ENCODE data around the gene MAPK8IP3. TPM values are rescaled to one million over a fixed set of nuclear protein-coding genes. Genes with fewer than 3 reads are reported as not detected.

The MAPK8IP3 gene
- total RNA-seq, 2 experiments from 2014 or later: 290 to 297 TPM

GRCh38 chr16:1790611-1791255, 84.7 kb downstream of the MAPK8IP3 start:
- Mint-ChIP-seq H3K4me1 (ENCODE audit: low read depth) (no peaks in the 10 kb centered on the region), H3K4me3 (no peak overlapping the region), H3K27ac (no peak overlapping the region), H3K9me3 (no peaks in the 10 kb centered on the region), H3K27me3 (no peaks in the 10 kb centered on the region), H3K36me3 (ENCODE audit: low read depth) (peaks cover 7% of the 10 kb centered on the region)
- Histone ChIP-seq H3K9me3 (ENCODE audit: control insufficient read depth in 1 of 2, insufficient read depth in 1 of 2, low read length in 2 of 2) (peaks cover 0 to 6% of the 10 kb centered on the region in 2 experiments), H3K27me3 (ENCODE audit: control insufficient read depth in 1 of 2, insufficient read depth in 2 of 2, low read length in 2 of 2) (no peaks in the 10 kb centered on the region), H3K27ac (ENCODE audit: low read depth in 1 of 2, low read length in 2 of 2) (no peak overlapping the region), H3K4me3 (ENCODE audit: low read length) (no peak overlapping the region), H3K36me3 (ENCODE audit: insufficient read depth, low read length) (peaks cover 37% of the 10 kb centered on the region), H3K4me1 (ENCODE audit: insufficient read depth, low read length) (peaks cover 8% of the 10 kb centered on the region)
- ATAC-seq (ENCODE audit: poor library complexity): no peak
- intact Hi-C loops (cut with DNase I, micrococcal nuclease): no loop called here
- ChIA-PET POLR2A (interaction anchor here (1.4 to 1.5 kb wide), 2 partner anchors 8 to 35 kb away, joined by 3 to 9 read pairs; partner anchors contain the start of genes HAGH, NUBP2 and SPSB3), CTCF (no interaction called here)
- peak in 1 of 14 experiments; percentile 20 for DNase-seq
- TF ChIP-seq CTCF (IDR thresholded peaks at IDR 0.05): no peak

- Histone ChIP-seq H3K4me1 (ENCODE audit: insufficient read depth, low read length) (peaks cover 2% of the 10 kb centered on the region), H3K4me3 (ENCODE audit: low read length) (no peak overlapping the region), H3K27me3 (ENCODE audit: control insufficient read depth in 1 of 2, insufficient read depth in 2 of 2, low read length in 2 of 2) (no peaks in the 10 kb centered on the region), H3K27ac (ENCODE audit: low read depth in 1 of 2, low read length in 2 of 2) (no peak overlapping the region), H3K36me3 (ENCODE audit: insufficient read depth, low read length) (peaks cover 31% of the 10 kb centered on the region), H3K9me3 (ENCODE audit: control insufficient read depth in 1 of 2, insufficient read depth in 1 of 2, low read length in 2 of 2) (peaks cover 0 to 4% of the 10 kb centered on the region in 2 experiments)
- ChIA-PET POLR2A (interaction anchor here (1.4 to 1.5 kb wide), 2 partner anchors 9 to 35 kb away, joined by 3 to 9 read pairs; partner anchors contain the start of genes HAGH, NUBP2 and SPSB3), CTCF (no interaction called here)
- Mint-ChIP-seq H3K4me3 (no peak overlapping the region), H3K27me3 (no peaks in the 10 kb centered on the region), H3K9me3 (no peaks in the 10 kb centered on the region), H3K36me3 (ENCODE audit: low read depth) (peaks cover 7% of the 10 kb centered on the region), H3K27ac (no peak overlapping the region), H3K4me1 (ENCODE audit: low read depth) (no peaks in the 10 kb centered on the region)
- no peak for TF ChIP-seq CTCF (IDR thresholded peaks at IDR 0.05)
- DNase-seq: peak in 1 of 14 experiments; percentile 23
- intact Hi-C loops (cut with DNase I, micrococcal nuclease): no loop called here
- no peak for ATAC-seq (ENCODE audit: poor library complexity)
Observed at GRCh38 chr16:1791256-1791942, 85.4 kb downstream of the MAPK8IP3 start.

- H3K9me3 Mint-ChIP-seq: peaks cover 1% of the 10 kb centered on the region
- ChIA-PET POLR2A (interaction anchor here (1.4 to 2.2 kb wide), 3 partner anchors 10 to 34 kb away, joined by 3 to 9 read pairs (median 9); partner anchors contain the start of genes HAGH, NUBP2 and SPSB3), CTCF (no interaction called here)
- TF ChIP-seq CTCF (IDR thresholded peaks at IDR 0.05): no peak
- peaks cover 8% of the 10 kb centered on the region for H3K36me3 Mint-ChIP-seq (ENCODE audit: low read depth)
- DNase-seq (peak in 1 of 14 experiments; percentile 27), ATAC-seq (ENCODE audit: poor library complexity) (no peak)
- Histone ChIP-seq H3K4me3 (ENCODE audit: low read length) (no peak overlapping the region), H3K27ac (ENCODE audit: low read depth in 1 of 2, low read length in 2 of 2) (no peak overlapping the region), H3K36me3 (ENCODE audit: insufficient read depth, low read length) (peaks cover 23% of the 10 kb centered on the region), H3K9me3 (ENCODE audit: control insufficient read depth in 1 of 2, insufficient read depth in 1 of 2, low read length in 2 of 2) (no peaks in the 10 kb centered on the region), H3K27me3 (ENCODE audit: control insufficient read depth in 1 of 2, insufficient read depth in 2 of 2, low read length in 2 of 2) (no peaks in the 10 kb centered on the region), H3K4me1 (ENCODE audit: insufficient read depth, low read length) (no peaks in the 10 kb centered on the region)
- H3K4me1 Mint-ChIP-seq (ENCODE audit: low read depth): no peaks in the 10 kb centered on the region
- intact Hi-C loops (cut with DNase I, micrococcal nuclease): no loop called here
- no peak overlapping the region for H3K4me3 Mint-ChIP-seq
- no peak overlapping the region for H3K27ac Mint-ChIP-seq
- no peaks in the 10 kb centered on the region for H3K27me3 Mint-ChIP-seq
Observed at GRCh38 chr16:1791943-1792812, 86.2 kb downstream of the MAPK8IP3 start.
